Activated T-cell treated with anti-CD3 and anti-CD28 coated beads, Interleukin-2, amount 50 U/mL, for 1 hour (primary cell): ENCODE results near the gene FJX1.
"Not testable (repeated sequence)": the region's sequence is repeated elsewhere in the genome, so short reads cannot be mapped to it uniquely, and the experiment has no call there.

Source experiments
- DNase-seq: peaks from one replicate; pipeline ENCODE4 v3.0.0-alpha.2; 2020

Gene FJX1

DNA sequence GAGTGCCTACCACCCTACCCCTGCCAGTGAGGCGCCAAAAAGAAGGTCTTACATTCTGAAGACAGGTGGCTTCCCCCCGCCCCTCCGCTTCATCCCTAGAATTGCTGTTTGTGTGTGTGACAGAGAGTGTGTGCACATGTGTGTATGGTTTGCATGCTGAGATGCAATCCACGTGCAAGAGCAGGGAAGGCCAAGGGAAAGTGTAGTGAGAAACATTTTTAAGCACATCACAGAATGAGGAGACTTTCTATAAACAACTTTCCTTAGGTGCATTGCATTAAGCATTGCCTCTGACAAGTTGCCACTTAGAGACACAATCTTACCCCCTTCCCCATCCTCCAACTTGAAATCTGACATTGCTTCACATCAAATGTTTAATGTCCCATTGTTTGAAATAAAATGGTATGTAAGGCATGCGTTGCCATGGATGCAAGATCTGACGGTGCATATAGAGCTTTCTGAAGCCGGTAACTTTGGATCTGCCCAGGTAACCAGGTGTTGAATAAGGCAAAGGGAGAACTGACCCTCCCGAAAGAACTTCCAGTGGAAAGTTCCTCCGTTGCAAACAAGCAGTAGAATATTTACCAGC, 21.4 kb downstream of the FJX1 start:
- DNase-seq = no peak

DNA sequence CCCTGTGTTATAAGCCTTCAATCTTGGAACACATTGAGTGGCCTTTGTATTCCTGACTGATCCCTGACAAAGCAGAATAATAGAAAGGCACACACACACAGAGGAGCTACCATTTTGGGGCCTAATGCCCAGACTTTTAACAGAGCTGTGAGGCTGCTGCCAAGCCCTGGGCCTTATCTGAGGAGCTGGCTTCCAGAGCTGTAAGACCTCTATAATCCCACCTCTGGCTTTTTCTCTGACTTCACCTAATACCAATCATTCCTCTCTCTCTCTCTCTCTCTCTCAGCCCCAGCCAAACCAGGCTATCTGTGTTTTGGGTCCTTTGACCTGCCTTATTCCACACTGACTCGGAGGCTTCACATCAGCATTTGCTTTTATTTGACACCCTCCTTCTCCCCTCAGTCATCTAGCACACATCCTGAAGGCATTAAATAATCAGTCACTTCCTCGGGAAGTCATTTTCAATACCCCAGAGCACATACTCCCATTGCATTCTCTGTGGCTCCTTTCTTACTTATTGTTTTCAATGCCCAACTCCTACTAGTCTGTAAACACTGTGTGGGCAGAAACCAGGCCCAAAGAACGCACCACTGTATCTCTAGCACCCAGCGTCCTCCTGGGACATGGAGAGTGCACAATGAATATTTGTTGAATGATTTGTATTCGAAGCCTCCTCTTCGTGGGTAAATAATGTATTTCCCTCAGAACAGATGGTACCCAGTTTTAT, 23.1 kb downstream of the FJX1 start:
- no peak for DNase-seq

DNA sequence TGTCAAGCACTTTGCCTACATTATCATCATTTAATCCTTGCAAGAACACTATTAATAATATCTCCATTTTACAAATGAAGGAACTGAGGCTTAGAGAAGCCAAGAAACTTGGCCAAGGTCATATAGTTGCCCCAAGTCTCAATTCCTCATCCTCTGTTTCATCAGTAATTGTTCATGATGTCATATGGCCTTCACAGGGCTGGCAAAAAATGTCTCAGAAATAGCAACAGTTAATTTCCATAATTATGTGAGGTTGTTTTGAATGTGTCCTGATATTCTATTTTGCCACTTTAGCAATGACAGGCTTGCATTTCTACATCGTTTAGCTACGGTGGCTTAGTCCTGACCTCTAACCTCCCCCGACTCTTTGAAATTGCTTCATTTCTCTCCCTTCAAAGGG, 23.7 kb downstream of the FJX1 start:
- DNase-seq = no peak

DNA sequence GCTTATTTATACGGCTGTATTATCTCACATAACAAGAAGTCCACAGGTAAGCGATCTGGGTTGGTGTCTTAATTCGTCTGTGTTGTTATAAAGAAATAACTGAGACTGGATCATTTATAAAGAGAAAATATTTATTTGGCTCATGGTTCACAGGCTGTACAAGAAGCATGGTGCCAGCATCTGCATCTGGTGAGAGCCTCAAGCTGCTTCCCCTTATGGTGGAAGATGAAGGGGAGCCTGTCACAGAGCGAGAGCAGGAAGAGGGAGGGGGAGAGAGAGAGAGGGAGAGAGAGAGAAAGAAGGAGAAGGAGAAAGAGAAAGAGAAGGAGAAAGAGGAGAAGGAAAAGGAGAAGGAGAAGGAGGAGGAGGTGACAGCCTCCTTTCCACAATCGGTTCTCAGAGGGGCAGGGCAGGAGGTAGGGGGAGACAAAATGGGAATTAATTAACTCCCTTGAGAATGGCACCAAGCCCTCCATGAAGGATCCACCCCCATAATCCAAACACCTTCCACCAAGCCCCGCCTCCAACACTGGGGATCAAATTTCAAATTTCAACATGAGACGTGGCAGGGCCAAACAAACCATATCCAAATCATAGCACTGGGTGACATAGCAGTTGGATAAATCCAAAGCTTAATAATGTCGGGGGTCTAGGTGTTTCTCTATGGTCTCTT, 29.3 kb downstream of the FJX1 start:
- no peak for DNase-seq

DNA sequence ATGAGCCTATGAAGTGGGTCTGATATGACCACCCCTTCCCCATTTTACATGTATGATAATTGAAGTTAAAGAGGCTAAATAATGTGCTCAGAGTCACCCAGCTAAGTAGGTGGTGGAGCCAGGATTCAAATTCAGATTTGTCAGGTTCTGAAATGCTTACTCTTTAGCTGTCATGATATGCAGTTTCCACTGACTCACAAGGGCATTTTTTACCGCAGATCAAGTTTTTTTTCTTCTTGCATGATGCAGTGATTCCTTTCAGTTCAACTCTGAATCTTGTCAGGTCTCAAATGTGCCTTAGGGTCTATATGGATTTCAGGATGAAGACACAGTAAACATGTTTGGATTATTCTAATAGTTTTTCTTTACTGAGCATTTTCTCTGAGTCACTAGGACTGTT, 31.7 kb downstream of the FJX1 start:
- no peak for DNase-seq

DNA sequence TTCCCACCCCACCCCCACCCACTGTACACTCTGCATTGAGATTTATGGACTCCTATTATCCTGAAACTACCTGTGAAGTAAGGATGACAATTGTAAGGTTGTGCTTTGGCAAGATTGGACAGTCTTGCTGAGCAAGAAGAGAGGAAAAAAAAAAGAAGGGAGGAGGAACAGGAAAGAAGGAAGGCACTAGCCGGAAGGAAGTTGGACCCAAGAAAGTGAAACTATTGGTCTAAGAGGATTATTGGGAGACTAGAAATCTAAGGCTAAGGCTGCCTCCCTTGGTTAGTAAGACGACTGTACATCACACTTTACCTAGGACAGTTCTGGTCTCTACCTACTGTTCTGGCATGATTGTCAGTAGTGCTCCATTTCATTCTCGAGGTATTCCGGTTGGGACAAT, 32.2 kb downstream of the FJX1 start:
- no peak for DNase-seq

DNA sequence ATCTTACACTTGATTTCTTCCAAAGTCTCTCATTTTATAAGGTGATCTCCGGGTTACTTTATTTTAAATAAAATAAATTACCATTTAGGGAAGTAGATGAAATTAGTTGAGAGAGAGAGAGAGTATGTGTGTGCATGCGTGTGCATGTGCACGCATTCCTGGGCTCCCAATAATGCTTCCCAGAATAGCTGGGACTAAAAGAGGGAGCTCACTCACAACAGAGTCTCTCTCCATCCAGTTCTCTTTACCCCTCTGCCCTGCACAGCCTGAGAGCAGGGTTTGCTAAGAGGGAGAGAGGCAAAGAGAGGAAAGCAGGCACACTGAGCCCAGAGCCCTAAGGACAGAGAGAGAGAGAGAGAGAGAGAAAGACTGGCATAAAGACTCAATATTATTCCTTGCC, 33.0 kb downstream of the FJX1 start:
- no peak for DNase-seq

DNA sequence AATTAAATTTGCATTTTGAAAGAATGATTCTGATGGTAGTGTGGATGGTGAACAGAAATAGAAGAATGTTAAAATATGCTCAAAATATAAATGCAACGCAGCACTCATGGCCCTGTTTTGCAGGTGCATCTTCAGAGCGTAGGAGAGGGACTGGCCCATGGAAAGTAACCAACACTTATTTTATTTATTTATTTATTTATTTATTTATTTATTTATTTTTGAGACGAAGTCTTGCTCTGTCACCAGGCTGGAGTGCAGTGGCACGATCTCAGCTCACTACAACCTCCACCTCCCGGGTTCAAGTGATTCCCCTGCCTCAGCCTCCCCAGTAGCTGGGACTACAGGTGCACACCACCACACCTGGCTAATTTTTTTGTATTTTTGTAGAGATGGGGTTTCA, 34.5 kb downstream of the FJX1 start:
- not testable (repeated sequence) for DNase-seq

DNA sequence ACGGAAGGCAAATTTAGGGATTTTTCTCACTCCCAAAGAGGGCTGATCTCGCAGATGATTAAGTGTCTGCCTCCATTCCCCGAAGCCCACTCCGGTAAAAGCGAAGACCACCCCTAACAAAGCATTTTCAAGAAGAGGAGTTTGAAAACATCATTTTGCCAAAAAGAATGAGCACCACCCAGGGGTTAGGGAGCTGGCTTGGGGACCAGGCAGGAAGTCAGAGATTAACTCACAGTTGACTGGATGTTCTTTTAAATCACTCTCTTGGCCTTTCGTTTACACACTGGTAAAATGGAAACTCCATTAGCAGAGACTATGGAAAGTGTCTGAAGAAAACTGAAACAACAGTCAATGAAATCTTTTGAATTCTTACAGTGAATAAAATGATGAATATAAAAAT, 36.5 kb downstream of the FJX1 start:
- DNase-seq = no peak

DNA sequence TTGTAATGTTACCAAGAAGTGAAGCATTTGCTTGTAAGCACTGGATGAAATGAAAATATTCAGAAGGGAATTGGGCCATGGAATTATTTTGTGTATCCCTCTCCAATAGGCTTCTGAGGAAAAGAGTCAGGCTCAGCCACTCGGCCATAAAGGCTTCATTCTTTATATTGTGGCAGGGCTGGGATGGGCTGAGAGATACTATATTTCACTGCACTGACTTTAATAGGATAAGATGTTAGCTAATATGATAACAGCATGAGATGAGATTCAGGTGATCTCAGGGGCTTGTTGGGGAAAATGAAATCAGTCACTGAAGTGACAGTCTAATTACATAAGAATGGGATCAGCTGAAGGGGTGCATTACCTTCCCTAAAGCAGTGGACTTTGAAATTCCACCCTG, 37.0 kb downstream of the FJX1 start:
- DNase-seq = no peak

DNA sequence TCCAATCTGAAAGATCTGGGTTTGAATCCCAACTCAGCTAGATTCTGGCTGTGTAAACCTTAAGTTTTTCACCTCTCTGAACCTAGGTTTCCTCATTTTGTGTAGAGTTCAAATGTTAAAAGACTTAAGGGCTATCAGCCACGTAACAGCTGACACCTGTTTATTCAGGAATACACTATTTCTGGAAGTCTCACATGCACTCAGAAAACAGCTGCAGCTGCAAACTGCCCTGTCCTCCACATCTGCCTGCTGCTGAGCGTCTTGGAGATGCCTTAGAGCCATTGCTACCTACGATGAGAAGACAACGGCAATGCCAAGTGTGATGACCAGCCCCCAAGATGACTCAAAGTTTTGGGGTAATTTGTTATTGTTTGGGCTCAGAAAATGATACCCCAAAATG, 37.6 kb downstream of the FJX1 start:
- no peak for DNase-seq

DNA sequence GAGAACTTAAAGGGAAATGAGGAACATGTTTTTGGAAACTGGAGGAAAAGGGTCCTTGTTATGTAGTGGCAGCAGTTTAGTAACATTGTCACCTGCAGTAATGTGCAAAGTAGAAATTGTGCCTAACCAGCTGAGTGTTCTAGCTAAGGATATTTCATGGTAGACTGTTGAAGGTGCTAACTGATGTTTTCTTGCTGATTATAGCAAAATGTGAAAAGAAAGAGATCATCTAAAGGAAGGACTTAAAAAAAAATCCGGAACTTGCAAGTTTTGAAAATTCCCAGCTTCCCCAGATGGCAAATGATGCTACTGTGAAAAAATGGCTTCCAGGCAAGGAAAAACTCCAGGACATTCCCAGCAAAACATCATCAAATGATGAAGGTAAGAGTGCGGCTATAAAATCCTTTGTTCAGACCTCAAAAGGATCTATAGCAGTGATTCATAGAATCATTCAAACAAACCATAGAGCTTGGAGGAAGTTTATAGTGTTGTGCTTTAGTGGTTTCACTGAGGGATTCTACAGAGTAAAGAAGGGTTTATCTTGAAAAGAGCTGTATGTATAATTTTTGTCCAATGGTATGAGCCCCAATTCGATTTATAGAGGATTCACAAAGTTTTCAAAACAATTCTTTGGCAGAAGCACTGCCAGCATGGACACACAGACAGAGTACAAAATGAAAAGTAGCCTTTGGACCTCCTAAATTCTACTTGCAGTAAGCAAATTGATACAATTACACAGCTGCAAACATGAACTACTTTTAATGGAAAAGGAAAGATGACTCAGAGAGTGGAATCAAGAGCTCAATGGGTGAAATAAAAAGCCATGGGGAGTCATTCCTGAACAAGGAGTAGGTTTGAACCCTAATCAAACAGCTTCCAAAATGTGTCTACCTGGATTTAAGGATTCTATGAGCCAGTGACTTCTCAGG, 40.0 kb downstream of the FJX1 start:
- no peak for DNase-seq

DNA sequence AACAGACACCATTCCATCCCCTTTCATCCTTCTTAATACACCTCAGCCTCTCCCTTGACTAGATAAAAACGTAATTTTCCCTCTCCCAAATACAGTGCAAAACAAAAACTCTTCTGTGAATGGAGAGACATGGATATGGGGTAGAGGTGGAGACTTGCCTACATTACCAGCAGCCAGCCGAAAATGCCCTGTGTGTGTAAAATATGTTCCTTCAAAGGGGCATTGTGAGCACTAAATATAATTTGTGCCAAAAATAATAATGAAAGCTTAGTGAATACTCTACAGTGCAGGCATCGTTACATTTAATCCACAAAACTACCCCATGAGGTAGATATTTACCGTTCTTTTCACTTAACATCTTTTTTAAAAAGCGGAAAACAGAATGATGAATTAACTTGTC, 43.3 kb downstream of the FJX1 start:
- no peak for DNase-seq

DNA sequence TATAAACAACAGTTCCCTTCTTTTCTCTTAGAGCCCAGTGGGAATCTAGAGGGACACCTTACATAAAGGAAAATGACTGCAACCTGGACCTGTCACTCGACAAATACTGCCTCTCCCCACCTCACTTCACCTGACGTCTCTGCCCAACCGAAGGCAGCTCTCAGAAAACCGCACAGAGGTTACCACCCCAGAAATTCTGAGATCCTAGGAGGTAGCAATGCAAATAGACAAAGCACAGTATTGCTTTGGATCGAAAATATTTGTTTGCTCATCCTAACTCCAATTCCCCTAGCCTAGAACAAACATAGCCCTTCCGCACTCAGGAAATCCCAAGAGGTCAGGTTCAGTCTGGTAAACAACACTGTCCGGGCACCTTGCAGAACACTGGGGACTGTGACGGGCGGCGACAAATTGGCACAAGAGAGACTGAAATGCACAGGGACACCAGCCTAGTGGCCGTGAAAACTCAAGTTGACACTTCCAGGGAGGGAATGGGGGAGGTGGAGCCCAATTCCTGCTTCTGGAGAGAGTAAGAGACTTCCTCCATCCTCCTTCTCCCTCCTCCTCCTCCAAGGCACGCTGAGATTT, 43.9 kb downstream of the FJX1 start:
- DNase-seq = no peak

DNA sequence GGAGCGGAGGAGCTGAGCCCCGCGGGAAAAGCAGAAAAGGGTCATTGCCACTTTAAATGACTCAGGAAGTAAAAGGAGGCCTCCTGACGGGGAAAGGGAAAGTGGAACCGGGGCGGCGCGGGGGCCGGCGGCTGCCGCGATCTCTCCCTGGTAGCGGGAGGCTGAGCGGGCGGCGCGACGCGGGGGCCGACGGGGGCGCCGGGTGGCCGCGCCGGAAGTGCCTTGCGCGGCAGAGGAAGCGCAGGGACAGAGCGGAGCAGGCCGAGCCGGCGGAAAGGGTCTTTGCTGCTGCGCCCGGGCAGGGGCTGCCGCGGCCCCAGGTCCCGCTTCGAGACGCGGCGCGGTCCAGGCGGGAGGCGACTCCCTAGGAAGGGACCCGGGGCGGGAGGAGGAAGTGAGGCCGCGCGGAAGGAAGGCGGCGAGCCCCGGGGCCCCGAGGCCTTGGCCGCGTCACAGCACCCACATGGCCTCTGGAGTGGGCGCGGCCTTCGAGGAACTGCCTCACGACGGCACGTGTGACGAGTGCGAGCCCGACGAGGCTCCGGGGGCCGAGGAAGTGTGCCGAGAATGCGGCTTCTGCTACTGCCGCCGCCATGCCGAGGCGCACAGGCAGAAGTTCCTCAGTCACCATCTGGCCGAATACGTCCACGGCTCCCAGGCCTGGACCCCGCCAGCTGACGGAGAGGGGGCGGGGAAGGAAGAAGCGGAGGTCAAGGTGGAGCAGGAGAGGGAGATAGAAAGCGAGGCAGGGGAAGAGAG, 44.6 kb downstream of the FJX1 start, which contains the start of gene TRIM44:
TRIM44 (plus strand) TSS at position 127 of the 759 bp plus-strand sequence; CDS start at position 464, 337 bp downstream.
- DNase-seq = peak; percentile 79

DNA sequence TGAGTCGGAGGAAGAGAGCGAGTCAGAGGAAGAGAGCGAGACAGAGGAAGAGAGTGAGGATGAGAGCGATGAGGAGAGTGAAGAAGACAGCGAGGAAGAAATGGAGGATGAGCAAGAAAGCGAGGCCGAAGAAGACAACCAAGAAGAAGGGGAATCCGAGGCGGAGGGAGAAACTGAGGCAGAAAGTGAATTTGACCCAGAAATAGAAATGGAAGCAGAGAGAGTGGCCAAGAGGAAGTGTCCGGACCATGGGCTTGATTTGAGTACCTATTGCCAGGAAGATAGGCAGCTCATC, 45.1 kb downstream of the FJX1 start:
- DNase-seq = no peak

DNA sequence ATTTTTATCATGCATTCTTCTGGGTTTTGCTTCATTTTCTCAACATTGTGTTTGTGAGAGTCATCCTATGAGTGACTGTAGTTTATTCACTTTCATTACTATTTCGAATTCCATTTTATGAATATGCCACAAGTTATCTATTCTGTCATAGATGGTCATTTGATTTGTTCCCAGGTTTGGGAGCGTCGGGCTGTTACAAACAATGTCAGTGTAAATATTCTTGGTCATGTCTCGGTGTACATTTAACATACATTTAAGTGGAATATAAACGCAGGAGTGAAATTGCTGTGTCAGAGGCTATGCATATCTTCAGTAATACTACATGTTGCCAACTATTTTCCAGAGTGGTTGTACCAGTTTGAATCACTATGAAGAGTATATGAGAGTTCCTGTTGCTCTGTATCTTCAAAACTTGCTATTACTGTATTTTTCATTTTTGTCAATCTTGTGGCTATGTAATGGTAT, 46.7 kb downstream of the FJX1 start:
- DNase-seq = no peak

DNA sequence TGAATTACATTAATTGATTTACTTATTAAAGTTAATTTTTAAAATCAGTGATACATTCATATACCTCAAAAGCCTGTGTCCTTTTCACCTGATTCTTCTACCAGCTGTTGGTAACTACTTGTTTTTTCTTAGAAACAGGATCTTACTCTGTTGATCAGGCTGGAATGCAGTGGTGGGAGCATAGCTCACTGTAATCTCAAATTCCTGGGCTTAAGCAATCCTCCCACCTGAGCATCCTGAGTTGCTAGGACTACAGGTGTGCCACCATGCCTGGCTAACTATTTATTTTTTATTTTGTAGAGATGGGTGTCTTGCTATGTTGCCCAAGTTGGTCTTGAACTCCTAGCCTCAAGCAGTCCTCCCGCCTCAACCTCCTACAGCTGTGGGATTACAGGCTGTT, 49.0 kb downstream of the FJX1 start:
- no peak for DNase-seq

DNA sequence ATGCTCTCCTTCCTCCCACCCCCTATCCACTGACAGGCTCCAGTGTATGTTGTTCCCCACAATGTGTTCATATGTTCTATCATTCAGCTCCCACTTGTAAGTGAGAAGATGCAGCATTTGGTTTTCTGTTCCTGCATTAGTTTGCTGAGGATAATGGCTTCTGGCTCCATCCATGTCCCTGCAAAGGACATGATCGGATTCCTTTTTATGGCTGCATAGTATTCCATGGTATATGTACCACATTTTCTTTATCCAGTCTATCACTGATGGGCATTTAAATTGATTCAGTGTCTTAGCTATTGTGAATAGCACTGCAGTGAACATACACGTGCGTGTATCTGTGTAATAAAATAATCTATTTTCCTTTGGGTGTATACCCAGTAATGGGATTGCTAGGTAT, 50.1 kb downstream of the FJX1 start:
- DNase-seq = not testable (repeated sequence)
